ENCODE measurements around the gene DNAL4.

- TF ChIP-seq POLR2A (IDR thresholded peaks at IDR 0.05; ENCODE audit: low read length) (no peak), GATA1 (IDR thresholded peaks at IDR 0.05; ENCODE audit: low read depth, low read length) (no peak)
Measured at GRCh38 chr22:38830026-38830844, 36.3 kb upstream of the DNAL4 start.
